HG03378 (cell line): ENCODE results near the gene FBLIM1.

ENCODE experiments used
- ATAC-seq: cut with Tn5 transposase; IDR thresholded peaks from one replicate; pipeline ENCODE4 v1.9.1; 2021; ENCODE audit warnings: mild to moderate bottlenecking, moderate library complexity; ENCODE audit not compliant: unreplicated experiment

Gene FBLIM1

DNA sequence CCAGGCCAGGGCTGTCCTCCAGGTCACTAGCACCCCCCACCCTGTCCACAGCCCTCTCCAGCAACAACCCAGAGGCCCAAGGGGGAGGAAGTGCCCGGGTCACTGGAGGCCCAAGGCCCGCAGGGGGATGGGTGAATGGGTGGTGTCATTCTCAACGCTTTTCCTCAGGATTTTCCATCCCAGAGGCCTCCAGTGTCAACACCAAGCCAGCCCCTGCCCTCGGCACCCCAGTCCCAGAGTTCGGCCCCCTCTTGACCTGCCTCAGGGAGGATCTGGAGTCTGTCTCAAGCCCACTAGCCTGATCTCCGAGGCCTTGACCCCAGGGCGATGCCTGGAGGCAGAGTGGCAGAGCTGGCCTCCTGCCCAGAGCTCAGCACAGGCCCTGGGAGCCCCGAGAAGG is 11.2 kb upstream of the FBLIM1 start:
- no peak for ATAC-seq

DNA sequence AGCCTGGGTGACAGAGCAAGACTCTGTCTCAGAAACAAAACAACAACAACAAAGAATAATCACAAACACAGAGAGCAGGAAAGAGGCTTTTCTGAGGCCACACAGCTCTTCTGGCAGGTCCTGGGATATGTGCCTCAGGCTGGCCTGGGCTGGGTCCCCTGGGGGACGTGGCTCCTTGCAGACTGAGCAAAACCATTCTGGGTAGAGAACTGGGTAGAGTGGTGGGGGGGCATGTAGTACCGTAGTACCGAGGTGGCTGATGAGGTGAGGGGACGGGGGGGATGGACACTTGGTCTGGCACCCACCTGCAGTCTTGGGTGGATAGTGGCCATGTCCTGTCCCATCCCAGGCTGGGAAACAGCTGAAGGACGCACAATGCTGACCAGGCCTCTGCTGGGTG is 10.3 kb upstream of the FBLIM1 start:
- no peak for ATAC-seq

DNA sequence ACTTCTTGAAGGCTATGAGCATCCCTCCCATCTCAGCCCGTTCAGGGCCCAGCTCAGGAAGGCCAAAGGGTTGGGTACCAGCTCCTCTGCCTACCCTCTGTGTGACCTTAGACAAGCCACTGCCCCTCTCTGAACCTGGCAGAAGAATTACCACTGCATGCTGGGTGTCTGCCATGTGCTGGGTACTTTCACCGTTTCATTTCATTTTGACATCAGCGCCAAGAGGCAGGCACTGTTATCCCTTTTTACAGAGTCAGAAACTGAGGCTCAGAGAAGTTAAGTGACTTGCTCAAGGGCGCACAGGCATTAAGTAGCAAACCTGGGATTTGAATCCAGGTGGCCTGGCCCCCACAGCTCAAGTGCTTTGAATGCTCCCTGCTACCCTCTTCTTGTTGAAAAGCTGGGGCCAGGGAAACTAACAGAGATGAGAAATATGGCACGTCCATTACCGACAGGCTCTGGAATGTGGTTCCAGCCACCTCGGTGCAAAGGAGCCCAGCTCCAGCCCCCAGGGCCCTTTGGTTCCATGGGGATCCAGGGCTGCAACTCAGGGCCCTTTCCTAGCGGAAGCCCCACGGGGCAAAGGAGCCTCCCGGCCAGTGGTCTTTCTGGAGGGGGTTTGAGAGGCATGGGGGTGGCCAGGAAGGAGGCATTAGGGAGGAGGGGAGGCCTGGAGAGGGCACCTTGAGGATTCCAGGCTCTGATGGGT is 9.8 kb upstream of the FBLIM1 start:
- ATAC-seq = no peak

DNA sequence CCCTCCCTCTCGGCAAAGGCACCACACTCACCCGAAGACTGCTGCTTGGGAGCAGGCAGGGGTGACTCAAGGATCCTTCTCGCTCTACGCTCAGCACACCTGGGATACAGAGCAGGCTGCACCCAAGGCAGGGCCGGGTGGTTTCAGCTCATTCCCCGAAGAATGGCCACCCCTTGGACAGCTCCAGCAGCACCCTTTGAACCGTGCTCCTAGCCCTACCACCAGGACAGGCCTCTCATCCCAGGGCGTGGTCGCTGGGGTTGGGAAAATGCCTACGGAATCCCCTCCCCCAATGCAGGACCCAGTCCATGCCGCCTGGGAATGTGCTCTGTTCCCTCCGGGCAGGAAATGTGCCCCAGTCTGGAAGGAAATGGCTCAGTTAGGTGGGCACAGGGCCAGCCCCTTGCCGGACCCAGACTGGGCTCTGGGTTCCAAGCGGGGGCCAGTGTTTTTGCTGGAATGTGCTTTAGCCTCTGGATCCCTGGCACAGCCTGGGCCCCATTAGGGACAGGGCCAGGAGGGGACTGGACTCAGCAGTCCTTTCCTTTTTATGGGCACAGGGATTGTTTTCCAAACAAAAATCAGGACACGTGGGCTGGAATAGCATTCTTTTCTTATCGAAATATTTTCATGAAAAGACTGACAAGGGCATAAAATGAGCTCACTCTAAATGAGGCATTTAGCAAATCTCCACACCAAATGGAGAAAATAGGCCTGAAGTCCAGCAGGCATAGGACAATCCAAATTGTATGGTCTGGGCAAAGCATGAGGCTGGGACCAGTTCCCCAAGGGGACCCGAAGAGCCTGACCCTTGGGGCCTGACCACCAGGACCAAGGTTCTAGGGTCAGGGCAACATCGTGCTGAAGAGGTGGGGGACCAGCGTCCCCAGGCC is 8.9 kb upstream of the FBLIM1 start:
- no peak for ATAC-seq

DNA sequence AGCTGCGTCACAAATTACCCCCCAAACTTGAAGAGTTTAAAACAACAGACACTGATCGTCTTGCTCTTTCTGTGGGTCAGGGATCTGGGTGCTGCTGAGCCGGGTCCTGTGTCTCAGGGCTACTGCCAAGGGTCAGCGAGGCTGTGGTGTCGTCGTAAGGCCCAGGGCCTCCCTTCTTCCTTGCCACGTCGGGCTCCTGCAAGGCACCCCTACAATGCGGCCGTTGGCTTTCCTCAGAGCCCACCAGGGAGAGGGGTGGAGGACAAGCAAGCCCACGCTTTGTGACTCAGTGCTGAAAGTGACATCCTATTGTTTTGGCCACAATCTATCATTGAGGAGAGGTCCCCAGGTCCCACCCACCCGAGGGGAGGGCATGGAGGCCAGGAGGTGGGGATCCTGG is 7.7 kb upstream of the FBLIM1 start:
- no peak for ATAC-seq

DNA sequence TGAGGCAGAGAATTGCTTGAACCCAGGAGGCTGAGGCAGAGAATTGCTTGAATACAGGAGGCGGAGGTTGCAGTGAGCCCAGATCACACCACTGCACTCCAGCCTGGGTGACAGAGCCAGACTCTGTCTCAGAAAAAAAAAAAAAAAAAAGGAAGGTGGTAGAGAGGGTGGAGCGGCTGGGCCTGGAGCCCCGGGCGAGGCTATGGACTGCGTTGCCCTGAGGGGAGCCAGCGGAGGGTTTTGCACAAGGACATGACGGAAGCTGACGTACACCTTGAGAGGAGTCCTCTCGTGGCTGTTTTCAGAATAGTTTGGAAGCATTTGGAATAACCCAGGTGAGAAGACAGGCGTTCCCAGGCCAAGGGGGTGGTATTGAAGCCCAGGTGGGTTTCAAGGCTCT is 6.9 kb upstream of the FBLIM1 start:
- ATAC-seq = no peak

DNA sequence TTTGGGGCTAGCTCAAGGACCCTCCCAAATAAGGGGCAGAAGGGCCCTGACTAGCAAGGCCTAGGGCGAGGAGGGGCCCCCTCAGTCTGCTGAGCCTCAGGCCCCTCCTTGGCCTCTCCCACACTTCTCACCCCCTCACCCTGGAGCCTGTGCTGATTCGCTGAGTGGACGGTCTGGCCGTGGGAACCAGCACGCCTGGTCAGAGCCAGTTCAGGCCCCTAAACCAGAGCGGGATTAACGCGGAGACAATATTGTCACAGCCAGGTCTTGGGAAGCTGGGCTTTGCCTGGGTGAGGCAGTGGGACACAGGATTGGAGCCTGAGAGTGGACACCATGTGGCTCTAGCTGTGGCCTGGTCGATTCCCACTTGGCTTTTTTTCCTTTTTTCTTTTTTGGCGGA is 4.8 kb upstream of the FBLIM1 start:
- ATAC-seq = no peak

DNA sequence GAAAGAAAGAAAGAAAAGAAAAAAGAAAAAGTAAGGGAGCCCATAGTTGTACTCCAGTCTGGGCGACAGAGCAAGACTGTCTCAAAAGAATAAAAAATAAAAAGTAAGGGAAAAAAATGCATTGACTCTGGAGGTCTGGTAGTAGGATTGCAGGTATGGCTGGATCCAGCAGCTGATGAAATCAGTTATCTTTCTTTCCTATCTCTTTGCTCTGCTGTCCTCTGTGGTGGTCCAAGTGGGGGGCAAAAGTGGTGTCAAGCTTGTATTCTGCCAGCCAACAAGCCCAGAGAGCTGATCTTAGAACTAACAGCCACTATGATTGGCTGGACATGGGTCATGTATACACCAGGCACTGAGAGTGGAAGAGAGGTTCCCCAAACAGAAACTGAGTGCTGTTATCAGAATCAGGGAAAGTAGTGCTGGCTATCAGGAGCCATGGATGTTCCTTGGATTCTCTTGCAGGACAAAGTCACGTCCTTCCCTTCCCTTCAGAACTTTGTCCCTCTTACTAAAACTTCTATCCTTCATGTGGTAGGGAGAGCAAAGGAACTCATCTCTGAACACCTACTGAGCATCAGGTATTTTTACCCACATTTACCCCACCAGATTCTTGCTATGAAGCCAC is 3.5 kb upstream of the FBLIM1 start:
- ATAC-seq = no peak

DNA sequence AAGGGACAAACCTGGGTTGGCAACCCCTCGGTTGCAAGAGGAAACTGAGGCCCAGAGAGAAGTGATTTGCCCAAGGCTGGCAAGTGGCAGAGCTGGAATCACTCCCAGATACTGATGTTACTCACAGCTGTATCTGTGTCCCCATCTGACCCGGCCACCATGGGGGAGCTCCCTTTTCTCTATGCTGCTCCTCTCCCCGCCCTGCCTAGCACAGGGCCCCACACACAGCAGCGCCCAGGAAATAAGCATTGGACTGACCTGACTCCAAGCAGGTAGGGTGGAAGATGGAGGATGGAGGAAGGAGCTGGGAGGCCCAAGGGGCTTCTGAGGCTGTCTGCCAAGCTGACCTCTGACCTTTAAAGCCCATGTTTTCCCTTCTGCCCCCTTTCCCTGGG is 3.0 kb upstream of the FBLIM1 start:
- no peak for ATAC-seq

DNA sequence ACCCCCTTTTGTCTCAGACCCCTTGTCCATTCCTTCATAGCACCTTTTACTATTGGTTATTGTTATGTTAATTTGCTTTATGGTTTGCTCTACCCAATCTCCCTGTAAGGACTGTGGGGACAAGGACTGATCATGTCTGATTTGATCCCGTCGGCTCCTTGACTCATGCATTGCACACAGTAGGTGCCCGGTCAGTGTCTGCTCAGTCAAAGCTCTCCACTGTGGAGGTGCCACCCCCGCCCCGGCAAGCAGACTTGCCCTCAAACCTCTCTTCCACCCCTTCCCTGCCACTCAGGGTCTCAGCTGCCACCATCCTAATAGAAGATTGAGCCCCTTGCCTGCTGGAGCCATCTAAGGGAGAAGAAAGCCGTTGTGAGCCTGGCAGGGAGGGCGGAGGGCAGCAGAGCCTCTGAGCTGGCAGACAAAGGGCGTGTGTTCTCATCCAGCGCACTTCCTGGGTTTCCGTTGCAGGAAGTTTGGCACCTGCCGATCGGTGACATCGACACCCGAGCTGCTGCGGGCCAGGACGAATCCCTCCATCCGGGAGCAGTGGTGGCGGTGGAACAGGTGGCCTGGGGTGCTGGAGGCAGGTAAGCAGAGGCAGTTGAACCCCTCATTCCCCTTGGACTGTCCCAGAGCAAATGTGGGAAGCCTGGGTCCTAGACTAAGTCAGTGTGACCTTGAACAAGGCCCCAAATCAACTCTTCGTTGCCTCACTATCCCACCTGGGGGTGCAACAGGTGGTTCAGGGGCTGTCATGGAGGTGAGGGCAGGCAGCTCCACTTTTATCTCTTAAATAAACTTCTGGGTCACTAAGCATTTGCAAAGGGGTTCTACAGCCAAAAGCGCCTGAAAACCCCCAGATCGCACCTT is 2.2 kb upstream of the FBLIM1 start:
- ATAC-seq = no peak

DNA sequence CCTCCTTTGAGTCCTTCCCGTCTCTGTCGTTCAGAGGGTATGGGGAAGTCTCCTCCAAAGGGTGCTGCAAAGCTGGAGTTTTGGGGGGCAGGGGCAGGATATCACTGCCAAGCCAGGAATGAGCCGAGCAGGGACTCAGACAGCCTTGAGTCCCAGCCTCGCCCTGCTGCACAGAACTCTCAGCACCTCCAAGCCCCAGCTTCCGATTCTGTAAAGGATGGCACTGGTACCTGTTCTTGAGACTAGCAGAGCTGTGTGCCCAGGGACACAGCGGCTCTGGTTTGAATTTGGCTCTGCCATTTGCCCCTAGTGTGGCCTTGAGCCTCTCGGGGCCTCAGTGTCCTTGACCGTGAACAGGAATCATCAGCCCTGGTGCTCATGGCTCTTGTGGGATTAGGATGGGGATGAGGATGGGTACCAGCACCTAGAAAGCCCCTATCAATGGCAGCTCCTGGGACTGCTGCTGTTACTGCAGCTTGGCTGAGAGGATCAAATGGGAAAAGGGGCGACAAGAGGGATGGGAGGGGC is 1.5 kb upstream of the FBLIM1 start:
- ATAC-seq = no peak

DNA sequence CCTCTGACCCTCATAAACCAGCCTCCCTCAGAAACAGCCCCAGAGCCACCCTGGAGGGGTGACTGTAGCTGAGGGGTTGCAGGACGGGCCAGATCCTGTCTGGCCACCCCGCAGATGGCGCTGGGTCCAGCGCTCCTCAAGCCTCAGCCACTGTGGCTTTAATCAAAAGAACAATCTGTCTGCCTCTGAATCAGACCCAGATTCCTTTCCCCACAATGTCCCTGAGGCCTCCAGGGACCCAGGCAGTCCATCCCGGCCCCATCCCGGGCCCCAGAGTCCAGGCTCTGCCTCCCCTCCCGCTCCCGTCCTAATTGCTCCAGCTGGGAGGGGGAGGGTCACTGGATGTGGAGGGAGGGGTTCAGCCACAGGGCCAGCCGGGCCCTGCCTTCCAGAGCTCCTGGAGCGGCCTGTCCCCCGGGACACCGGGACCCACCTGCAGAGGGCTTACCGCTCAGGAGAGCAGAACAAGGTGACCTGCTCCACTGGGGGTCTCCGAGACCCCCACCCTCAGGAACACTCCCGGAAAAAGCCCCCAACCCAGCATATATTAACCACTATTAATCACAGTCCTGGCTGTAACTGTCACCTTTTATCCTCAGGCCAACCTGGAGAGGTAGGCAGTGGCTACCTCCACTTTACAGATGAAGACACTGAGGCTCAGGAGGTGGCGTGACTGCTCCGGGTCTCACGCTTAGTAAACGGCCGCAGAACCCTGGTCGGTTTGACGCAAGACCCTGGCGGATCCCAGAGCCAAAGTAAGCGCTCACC is 836 bp upstream of the FBLIM1 start:
- ATAC-seq = no peak

DNA sequence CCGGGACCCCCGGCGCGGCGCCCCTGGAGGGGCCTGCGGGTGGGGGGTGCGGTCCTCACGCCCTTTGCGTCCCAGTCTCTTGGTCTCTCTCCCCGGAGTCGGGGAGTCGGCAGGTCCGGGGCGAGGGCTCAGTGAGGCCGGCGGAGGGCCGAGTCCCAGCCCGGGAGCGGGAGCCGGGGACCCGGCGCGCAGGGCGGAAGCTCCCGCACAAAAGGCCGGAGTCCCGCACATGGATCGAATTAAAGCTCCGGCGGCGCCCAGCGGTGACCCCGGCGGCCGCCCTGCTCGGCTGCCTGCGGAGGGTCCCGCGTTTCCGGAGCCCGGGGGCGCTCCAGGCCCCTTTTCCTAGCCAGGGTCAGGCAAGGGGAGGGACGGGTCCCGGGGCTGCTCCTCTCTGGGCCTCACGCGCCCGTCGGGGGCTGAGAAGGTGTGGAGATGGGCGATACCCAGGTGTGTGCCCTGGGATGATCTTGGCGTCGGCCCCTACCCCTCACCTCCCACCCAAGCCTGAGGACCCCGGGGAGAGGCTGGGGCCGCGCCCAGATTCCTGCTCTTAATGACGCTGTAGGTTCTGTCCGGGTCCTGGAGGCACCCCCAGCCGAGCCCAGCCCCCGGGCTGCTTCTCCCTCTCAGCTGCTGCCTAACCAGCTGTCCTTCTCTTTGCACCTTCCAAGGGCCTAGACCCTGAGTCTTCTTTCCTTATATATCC is 512 bp downstream of the FBLIM1 start:
- ATAC-seq = no peak

DNA sequence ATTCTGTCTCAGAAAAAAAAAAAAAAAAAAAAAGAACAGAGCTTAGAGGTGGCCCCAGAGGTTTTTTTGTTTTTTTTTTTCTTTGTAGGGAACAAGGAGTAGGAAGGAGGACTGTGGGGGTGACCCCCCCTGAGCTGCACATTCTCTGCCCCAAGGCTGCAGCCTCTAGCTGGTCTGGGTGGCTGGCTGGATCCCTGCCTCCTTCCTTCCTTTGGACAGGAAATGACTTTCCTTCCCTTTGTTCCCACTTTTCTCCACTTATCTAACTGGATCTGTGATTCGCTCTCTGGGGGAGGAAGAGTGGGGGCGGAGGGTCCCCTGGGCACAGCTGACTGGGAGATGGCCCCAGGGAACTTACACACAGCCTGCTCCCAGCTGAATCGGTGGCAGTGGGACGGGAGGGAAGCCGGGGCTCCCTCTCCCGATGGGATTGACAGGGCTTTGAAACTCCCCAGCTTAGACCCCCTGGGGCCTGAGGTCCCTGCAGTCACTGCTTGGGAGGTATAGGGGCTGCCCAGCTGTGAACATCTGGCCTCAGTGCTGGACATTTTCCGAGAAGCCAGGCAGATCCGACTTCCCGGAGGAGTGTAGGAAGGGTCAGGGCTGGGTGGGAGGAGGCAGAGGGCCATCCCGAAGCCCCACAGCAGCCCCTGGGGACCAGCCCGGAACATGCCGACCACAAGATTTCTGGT is 2.1 kb downstream of the FBLIM1 start:
- no peak for ATAC-seq

DNA sequence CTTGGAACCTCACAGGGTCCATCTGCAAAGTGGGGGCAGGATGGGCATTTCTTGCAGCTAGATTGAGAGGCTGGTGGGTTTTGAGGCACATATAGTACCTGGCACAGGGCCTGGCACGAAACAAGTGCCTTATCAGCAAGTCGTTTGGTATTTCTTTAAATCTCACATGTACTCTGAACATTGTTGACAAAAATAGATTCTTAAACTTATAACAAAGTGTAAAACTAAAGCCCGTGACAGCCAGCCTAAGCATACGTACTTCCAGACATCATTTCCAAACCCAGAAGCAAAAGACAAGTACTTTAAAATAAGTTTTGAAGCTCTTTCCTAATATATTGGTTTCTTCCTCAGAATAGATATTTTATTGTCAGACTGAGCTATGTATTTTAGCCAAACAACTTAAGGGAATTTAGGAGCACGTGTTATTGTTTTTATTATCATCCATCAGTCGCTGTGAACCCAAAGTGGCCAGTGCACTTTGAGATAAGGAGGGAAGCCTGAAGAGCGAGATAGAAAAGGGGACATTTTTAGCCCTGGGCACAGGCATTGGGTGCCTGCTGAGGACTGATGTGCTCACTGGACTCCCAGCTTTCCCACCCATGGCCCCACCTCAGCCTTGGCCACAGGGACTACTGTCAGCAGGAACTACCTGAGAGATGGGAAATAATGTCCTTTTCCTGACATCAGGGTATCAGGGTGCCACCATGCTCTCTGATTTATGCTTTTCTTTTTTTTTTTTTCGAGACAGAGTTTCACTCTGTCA is 3.0 kb downstream of the FBLIM1 start:
- no peak for ATAC-seq

DNA sequence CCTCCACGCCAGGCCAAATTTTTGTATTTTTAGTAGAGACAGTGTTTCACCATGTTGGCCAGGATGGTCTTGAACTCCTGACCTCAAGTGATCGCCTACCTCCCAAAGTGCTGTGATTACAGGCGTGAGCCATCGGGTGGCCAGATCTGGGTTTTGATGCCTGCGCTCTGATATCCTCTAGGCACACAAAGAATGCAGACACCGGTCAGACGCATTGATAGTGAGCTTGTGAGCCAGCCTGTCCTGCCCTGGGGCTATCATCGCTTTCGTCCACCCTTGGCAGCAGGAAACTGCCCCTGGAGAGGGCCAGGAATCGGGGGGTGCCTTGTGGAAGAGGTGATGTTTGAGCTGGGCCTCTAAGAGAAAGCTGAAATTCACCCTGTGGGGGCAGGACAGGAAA is 4.0 kb downstream of the FBLIM1 start:
- no peak for ATAC-seq

DNA sequence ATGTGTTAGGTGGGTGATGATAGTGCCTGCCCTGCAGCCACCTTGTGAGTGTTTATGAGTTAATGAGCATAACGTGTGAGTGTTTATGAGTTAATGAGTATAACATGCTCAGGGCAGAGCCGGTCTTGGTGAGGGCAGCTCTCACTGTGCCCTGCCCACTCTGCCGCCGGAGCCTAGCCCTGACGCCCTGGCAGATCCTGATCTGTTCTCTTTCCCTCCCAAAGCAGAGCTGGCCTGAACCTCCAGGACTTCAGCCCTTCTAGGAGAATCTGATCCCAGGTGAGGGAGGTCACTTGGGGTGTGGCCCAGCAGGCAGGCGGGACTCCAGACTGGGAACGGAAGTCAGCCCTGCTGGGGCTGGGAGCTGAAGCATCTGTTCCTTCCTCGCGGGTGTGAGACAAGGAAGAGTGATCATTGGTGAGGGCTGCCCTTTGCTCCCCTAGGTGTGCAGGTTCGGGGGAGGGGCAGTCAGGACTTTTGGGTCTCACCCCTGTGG is 5.7 kb downstream of the FBLIM1 start:
- no peak for ATAC-seq

DNA sequence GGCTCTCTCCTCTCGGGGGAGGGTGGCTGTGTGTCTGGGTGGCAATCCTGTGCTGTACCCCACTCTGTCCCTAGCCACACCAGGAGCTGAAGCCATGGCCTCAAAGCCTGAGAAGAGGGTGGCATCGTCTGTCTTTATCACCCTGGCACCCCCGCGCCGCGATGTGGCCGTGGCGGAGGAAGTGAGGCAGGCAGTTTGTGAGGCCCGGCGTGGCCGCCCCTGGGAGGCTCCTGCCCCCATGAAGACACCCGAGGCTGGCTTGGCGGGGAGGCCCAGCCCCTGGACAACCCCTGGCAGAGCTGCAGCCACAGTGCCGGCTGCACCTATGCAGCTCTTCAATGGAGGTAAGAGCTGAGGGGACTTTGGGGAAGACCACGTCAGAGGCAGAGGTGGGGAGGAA is 6.3 kb downstream of the FBLIM1 start:
- no peak for ATAC-seq
